GM12892 (cell line): ENCODE measurements around the gene LCK.
A peak's percentile ranks its signal among the peaks of the same experiment; 100 is the strongest.

Source experiments
- POLR2A ChIP-seq: IDR thresholded peaks from 2 replicates; pipeline ENCODE4 v1.6.1; 2011; ENCODE audit warnings: low read depth, low read length, control low read depth
- POLR2AphosphoS5 ChIP-seq: IDR thresholded peaks from 2 replicates; pipeline ENCODE4 v1.6.1; 2011; ENCODE audit warnings: low read depth, low read length, control low read depth

GRCh38 chr1:32331549-32331948, 80.5 kb downstream of the LCK start:
- TF ChIP-seq POLR2AphosphoS5 (no peak), POLR2A (peak; percentile 38; the same call in 1 of the 2 replicates)
